Uterus (tissue), 4 donors: ENCODE data around the gene KCNH1. TPM values are rescaled to one million over a fixed set of nuclear protein-coding genes. Genes with fewer than 3 reads are reported as not detected.

Experiments used
- DNase-seq, 2 donors: peaks; one replicate each; pipeline ENCODE4 v3.0.0-alpha.2; 2019 to 2020
- H3K27ac ChIP-seq, 2 donors: fragments of 200-600 bp; sonication (generic); 1 replicate in 1 of 2; 2 replicates in 1 of 2; pipeline ENCODE4 v1.5.1; 2016 to 2018
- H3K27me3 ChIP-seq, 2 donors: fragments of 200-600 bp; sonication (generic); one replicate each; pipeline ENCODE4 v1.5.1; 2018 to 2019; ENCODE audit warnings: control low read depth in 1 of 2
- H3K36me3 ChIP-seq, 2 donors: fragments of 200-600 bp; sonication (generic); one replicate each; pipeline ENCODE4 v1.5.1; 2019; ENCODE audit warnings: control low read depth in 1 of 2
- H3K4me1 ChIP-seq, 2 donors: fragments of 200-600 bp; sonication (generic); one replicate each; pipeline ENCODE4 v1.5.1; 2018 to 2019; ENCODE audit warnings: control low read depth in 1 of 2
- H3K4me3 ChIP-seq, 2 donors: fragments of 200-600 bp; sonication (generic); 1 replicate in 1 of 2; 2 replicates in 1 of 2; pipeline ENCODE4 v1.5.1; 2018 to 2019; ENCODE audit warnings: mild to moderate bottlenecking in 1 of 2
- H3K9me3 ChIP-seq, 2 donors: fragments of 200-600 bp; sonication (generic); one replicate each; pipeline ENCODE4 v1.5.1; 2019; ENCODE audit warnings: control low read depth in 1 of 2
- CTCF ChIP-seq, 4 experiments: fragments of 200-600 bp in 2 of 4; fragments of 450-650 bp in 2 of 4; sonication (generic) in 2 of 4; IDR thresholded peaks; one replicate each; pipeline ENCODE4 v1.5.1; 2016 to 2019; ENCODE audit warnings: antibody characterized with exemption in 4 of 4, mild to moderate bottlenecking in 2 of 4, moderate library complexity in 1 of 4
- POLR2A ChIP-seq, 2 donors: fragments of 450-650 bp; IDR thresholded peaks; one replicate each; pipeline ENCODE4 v1.6.1; 2016; ENCODE audit warnings: antibody characterized with exemption in 2 of 2, mild to moderate bottlenecking in 1 of 2, moderate library complexity in 1 of 2
- intact Hi-C: fragments of 100-400 bp; cut with DNase I; formaldehyde crosslinking; loops from one replicate; pipeline ENCODE4 v1.15.1; 2023; ENCODE audit warnings: low total_unique reads
- total RNA-seq, 4 donors: library from RNA; depleted of rRNA in 3 of 4; stranded (reverse); fragments of >200 nt in 3 of 4; gene quantifications; one replicate each; pipeline versions ENCODE4 v1.1.0 to v1.2.4, GENCODE V29; 2014 to 2023
- donor health status: DM: yes; HTN: yes; CAD: no.

The KCNH1 gene
- total RNA-seq, 4 donors from 2014 or later = 1.1 to 1.5 TPM; not detected in 2

DNA sequence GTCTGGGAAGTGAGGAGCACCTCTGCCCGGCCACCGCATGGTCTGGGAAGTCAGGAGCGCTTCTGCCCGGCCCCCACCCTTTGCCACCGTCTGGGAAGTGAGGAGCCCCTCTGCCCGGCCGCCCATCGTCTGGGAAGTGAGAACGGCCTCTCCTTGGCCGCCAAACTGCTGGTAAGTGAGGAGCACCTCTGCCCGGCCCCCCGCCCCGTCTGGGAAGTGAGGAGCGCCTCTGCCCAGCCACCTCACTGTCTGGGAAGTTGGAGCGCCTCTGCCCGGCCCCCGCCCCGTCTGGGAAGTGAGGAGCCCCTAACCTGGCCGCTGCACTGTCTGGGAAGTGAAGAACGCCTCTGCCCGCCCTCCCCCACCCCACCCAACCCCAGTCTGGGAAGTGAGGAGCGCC is 22.6 kb downstream of the KCNH1 start:
- TF ChIP-seq CTCF (IDR thresholded peaks at IDR 0.05) (no peak), POLR2A (IDR thresholded peaks at IDR 0.05) (no peak)
- intact Hi-C loops = no loop called here
- Histone ChIP-seq H3K36me3 (no peaks in the 10 kb centered on the region), H3K9me3 (no peaks in the 10 kb centered on the region), H3K27me3 (no peaks in the 10 kb centered on the region), H3K4me1 (no peaks in the 10 kb centered on the region), H3K27ac (no peak overlapping the region), H3K4me3 (no peak overlapping the region)
- DNase-seq = no peak

GRCh38 chr1:211101481-211101880 is 32.5 kb downstream of the KCNH1 start:
- no peaks in the 10 kb centered on the region for H3K36me3 ChIP-seq
- no peaks in the 10 kb centered on the region for H3K4me1 ChIP-seq
- intact Hi-C loops = no loop called here
- no peak for DNase-seq
- no peaks in the 10 kb centered on the region for H3K9me3 ChIP-seq
- TF ChIP-seq CTCF (IDR thresholded peaks at IDR 0.05) = no peak
- TF ChIP-seq POLR2A (IDR thresholded peaks at IDR 0.05) = no peak
- H3K27ac ChIP-seq = no peak overlapping the region
- no peak overlapping the region for H3K4me3 ChIP-seq
- no peaks in the 10 kb centered on the region for H3K27me3 ChIP-seq

- intact Hi-C loops = no loop called here
- DNase-seq = no peak
- H3K27ac ChIP-seq = no peak overlapping the region
- no peaks in the 10 kb centered on the region for H3K36me3 ChIP-seq
- H3K4me3 ChIP-seq = no peak overlapping the region
- no peaks in the 10 kb centered on the region for H3K4me1 ChIP-seq
- TF ChIP-seq POLR2A (IDR thresholded peaks at IDR 0.05) = no peak
- no peak for TF ChIP-seq CTCF (IDR thresholded peaks at IDR 0.05)
- no peaks in the 10 kb centered on the region for H3K9me3 ChIP-seq
- H3K27me3 ChIP-seq = no peaks in the 10 kb centered on the region
These were observed 34.6 kb downstream of the KCNH1 start for GRCh38 chr1:211099393-211099792.

GRCh38 chr1:211095381-211095780 is 38.6 kb downstream of the KCNH1 start:
- DNase-seq = no peak
- TF ChIP-seq POLR2A (IDR thresholded peaks at IDR 0.05) = no peak
- TF ChIP-seq CTCF (IDR thresholded peaks at IDR 0.05) = no peak
- Histone ChIP-seq H3K27me3 (no peaks in the 10 kb centered on the region), H3K4me1 (no peaks in the 10 kb centered on the region), H3K4me3 (no peak overlapping the region), H3K9me3 (no peaks in the 10 kb centered on the region), H3K27ac (no peak overlapping the region), H3K36me3 (no peaks in the 10 kb centered on the region)
- intact Hi-C loops = no loop called here

- intact Hi-C loops = no loop called here
- TF ChIP-seq CTCF (IDR thresholded peaks at IDR 0.05) = no peak
- TF ChIP-seq POLR2A (IDR thresholded peaks at IDR 0.05) = no peak
- no peak for DNase-seq
These were observed 41.0 kb downstream of the KCNH1 start for GRCh38 chr1:211092955-211093354.

More at GRCh38 chr1:211092955-211093354, 41.0 kb downstream of the KCNH1 start:
- Histone ChIP-seq H3K4me1 (no peaks in the 10 kb centered on the region), H3K4me3 (no peak overlapping the region), H3K9me3 (no peaks in the 10 kb centered on the region), H3K27me3 (no peaks in the 10 kb centered on the region), H3K27ac (no peak overlapping the region), H3K36me3 (no peaks in the 10 kb centered on the region)
